ENCODE measurements around the gene GSK3B.
A peak's percentile ranks its signal among the peaks of the same experiment; 100 is the strongest.

Gene GSK3B

GRCh38 chr3:119835556-119835955, 258.7 kb downstream of the GSK3B start:
- H3K9me3 ChIP-seq = no peaks in the 10 kb centered on the region
- no peak overlapping the region for H3K4me3 ChIP-seq (ENCODE audit: low read depth in 1 of 2, low read length in 1 of 2)
- H3K36me3 ChIP-seq = peaks cover 10% of the 10 kb centered on the region
- peaks cover 0 to 12% of the 10 kb centered on the region in 2 experiments for H3K4me1 ChIP-seq (ENCODE audit: control insufficient read depth in 1 of 2, insufficient read depth in 1 of 2, low read depth in 1 of 2, low read length in 1 of 2)
- no peaks in the 10 kb centered on the region for H3K27me3 ChIP-seq
- TF ChIP-seq, protein P1, sequence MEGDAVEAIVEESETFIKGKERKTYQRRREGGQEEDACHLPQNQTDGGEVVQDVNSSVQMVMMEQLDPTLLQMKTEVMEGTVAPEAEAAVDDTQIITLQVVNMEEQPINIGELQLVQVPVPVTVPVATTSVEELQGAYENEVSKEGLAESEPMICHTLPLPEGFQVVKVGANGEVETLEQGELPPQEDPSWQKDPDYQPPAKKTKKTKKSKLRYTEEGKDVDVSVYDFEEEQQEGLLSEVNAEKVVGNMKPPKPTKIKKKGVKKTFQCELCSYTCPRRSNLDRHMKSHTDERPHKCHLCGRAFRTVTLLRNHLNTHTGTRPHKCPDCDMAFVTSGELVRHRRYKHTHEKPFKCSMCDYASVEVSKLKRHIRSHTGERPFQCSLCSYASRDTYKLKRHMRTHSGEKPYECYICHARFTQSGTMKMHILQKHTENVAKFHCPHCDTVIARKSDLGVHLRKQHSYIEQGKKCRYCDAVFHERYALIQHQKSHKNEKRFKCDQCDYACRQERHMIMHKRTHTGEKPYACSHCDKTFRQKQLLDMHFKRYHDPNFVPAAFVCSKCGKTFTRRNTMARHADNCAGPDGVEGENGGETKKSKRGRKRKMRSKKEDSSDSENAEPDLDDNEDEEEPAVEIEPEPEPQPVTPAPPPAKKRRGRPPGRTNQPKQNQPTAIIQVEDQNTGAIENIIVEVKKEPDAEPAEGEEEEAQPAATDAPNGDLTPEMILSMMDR (IDR thresholded peaks at IDR 0.05) = no peak
- peak overlapping the region; percentile 25 for H3K27ac ChIP-seq

DNA sequence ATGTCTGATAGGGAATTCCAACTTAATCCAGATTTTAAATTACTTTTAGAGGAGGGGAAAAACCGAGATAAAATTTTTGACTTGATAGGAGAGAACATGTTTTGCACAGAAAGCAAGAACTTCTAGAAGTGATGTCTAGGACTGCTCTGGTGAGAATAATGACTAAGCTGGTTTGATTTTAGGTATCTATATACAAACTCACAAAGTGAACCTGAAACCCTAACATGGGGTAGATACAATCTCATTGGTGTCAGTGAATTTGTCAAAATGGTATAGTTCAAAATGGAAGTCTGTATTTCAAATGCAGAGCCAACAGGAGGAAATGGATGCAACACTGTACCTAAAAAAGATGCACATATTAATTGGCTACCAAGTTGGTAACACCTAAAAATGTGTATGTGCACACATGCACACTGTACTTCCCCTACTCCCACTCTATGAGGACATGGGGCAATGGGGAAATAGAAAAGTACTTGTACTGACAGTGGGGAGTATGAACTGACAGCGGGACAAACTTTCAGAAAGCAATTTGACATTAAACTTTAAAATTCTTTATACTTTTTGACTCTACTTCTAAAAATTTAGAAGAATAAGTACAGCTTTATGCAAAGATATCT, 259.4 kb downstream of the GSK3B start:
- Histone ChIP-seq H3K9me3 (no peaks in the 10 kb centered on the region), H3K36me3 (peaks cover 9% of the 10 kb centered on the region), H3K4me3 (ENCODE audit: low read depth in 1 of 2, low read length in 1 of 2) (no peak overlapping the region), H3K27me3 (no peaks in the 10 kb centered on the region), H3K27ac (peak overlapping the region; percentile 25), H3K4me1 (ENCODE audit: control insufficient read depth in 1 of 2, insufficient read depth in 1 of 2, low read depth in 1 of 2, low read length in 1 of 2) (peaks cover 0 to 12% of the 10 kb centered on the region in 2 experiments)
- TF ChIP-seq, protein P1 (IDR thresholded peaks at IDR 0.05) = no peak

GRCh38 chr3:119831941-119832371, 262.3 kb downstream of the GSK3B start:
- Histone ChIP-seq H3K27ac (no peak overlapping the region), H3K4me1 (ENCODE audit: control insufficient read depth in 1 of 2, insufficient read depth in 1 of 2, low read depth in 1 of 2, low read length in 1 of 2) (peaks cover 0 to 12% of the 10 kb centered on the region in 2 experiments), H3K36me3 (peaks cover 7% of the 10 kb centered on the region), H3K4me3 (ENCODE audit: low read depth in 1 of 2, low read length in 1 of 2) (no peak overlapping the region), H3K9me3 (no peaks in the 10 kb centered on the region), H3K27me3 (no peaks in the 10 kb centered on the region)
- TF ChIP-seq, protein P1 (IDR thresholded peaks at IDR 0.05) = no peak

GRCh38 chr3:119831022-119831421, 263.2 kb downstream of the GSK3B start:
- H3K9me3 ChIP-seq = no peaks in the 10 kb centered on the region
- no peak overlapping the region for H3K27ac ChIP-seq
- no peak overlapping the region for H3K4me3 ChIP-seq (ENCODE audit: low read depth in 1 of 2, low read length in 1 of 2)
- TF ChIP-seq, protein P1 (IDR thresholded peaks at IDR 0.05) = no peak
- peaks cover 0 to 12% of the 10 kb centered on the region in 2 experiments for H3K4me1 ChIP-seq (ENCODE audit: control insufficient read depth in 1 of 2, insufficient read depth in 1 of 2, low read depth in 1 of 2, low read length in 1 of 2)
- peaks cover 17% of the 10 kb centered on the region for H3K36me3 ChIP-seq
- H3K27me3 ChIP-seq = no peaks in the 10 kb centered on the region

DNA sequence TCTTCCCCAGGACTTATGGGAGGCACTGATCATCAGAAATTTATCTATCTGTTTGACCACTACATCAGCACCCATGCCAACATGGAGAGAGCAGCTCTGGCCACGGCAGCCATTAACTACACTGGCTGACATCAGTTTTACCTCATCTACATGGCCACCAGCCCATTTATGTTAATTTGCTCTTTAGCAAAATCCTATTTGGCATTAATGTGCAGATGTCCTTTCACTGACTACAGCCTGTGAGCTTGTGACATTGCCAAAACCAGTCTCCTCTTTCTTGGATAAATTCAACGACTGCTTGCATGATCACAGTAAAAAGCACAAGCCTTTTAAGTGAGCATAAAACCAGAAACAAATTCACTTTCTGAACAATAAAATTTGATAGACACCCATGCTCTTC, 264.8 kb downstream of the GSK3B start:
- H3K4me1 ChIP-seq (ENCODE audit: control insufficient read depth in 1 of 2, insufficient read depth in 1 of 2, low read depth in 1 of 2, low read length in 1 of 2) = no peaks in the 10 kb centered on the region
- H3K4me3 ChIP-seq (ENCODE audit: low read depth in 1 of 2, low read length in 1 of 2) = no peak overlapping the region
- H3K27me3 ChIP-seq = no peaks in the 10 kb centered on the region
- H3K9me3 ChIP-seq = no peaks in the 10 kb centered on the region
- TF ChIP-seq, protein P1 (IDR thresholded peaks at IDR 0.05) = no peak
- H3K36me3 ChIP-seq = peaks cover 33% of the 10 kb centered on the region
- no peak overlapping the region for H3K27ac ChIP-seq
